GM12872 (cell line): ENCODE results near the gene ENTPD3.

Source experiments
- CTCF ChIP-seq: IDR thresholded peaks from 3 replicates; pipeline ENCODE4 v1.5.1; 2011; ENCODE audit warnings: low read depth, mild to moderate bottlenecking, low read length, moderate library complexity; ENCODE audit not compliant: insufficient read depth

The ENTPD3 gene

GRCh38 chr3:40463579-40463978 is 76.6 kb downstream of the ENTPD3 start:
- TF ChIP-seq CTCF, result no peak

GRCh38 chr3:40464339-40465110 is 77.5 kb downstream of the ENTPD3 start:
- no peak for TF ChIP-seq CTCF

- no peak for TF ChIP-seq CTCF
Measured at GRCh38 chr3:40465111-40465407, 78.1 kb downstream of the ENTPD3 start.

- TF ChIP-seq CTCF, result no peak
Measured at GRCh38 chr3:40465456-40465855, 78.5 kb downstream of the ENTPD3 start.

GRCh38 chr3:40468018-40468417 is 81.0 kb downstream of the ENTPD3 start:
- no peak for TF ChIP-seq CTCF

- TF ChIP-seq CTCF, result no peak
Measured at GRCh38 chr3:40470701-40471100, 83.7 kb downstream of the ENTPD3 start.

- no peak for TF ChIP-seq CTCF
Measured at GRCh38 chr3:40476478-40477470, 89.8 kb downstream of the ENTPD3 start, which contains the start of gene ZNF619. Gene ZNF619, plus strand, starts transcription at chr3:40477122. Its CDS starts 858 bp downstream, at chr3:40477980.
